HepG2 (cell line): ENCODE data around the gene PSMB1. TPM values are rescaled to one million over a fixed set of nuclear protein-coding genes. Genes with fewer than 3 reads are reported as not detected.
A peak's percentile ranks its signal among the peaks of the same experiment; 100 is the strongest.

ENCODE experiments used
- AHR ChIP-seq: IDR thresholded peaks from 2 replicates; pipeline ENCODE4 v1.6.1; 2018; ENCODE audit warnings: missing genetic modification reagents, missing compliant biosample characterization
- BCLAF1 ChIP-seq: fragments of 450-650 bp; IDR thresholded peaks from 2 replicates; pipeline ENCODE4 v1.6.1; 2017; ENCODE audit warnings: mild to moderate bottlenecking
- DZIP1 ChIP-seq: sonication (generic); formaldehyde crosslinking; IDR thresholded peaks from 2 replicates; pipeline ENCODE4 v1.5.0; 2020; ENCODE audit warnings: mild to moderate bottlenecking, missing genetic modification reagents
- ELF4 ChIP-seq: sonication (generic); formaldehyde crosslinking; IDR thresholded peaks from 2 replicates; pipeline ENCODE4 v1.5.0; 2020; ENCODE audit warnings: missing genetic modification reagents, mild to moderate bottlenecking, moderate library complexity, borderline replicate concordance
- EZH2 ChIP-seq: conservative IDR thresholded peaks from 2 replicates; pipeline ENCODE4 v1.6.1; 2012; ENCODE audit warnings: mild to moderate bottlenecking, low read depth, low read length, moderate library complexity
- GABPB1 ChIP-seq: IDR thresholded peaks from 2 replicates; pipeline ENCODE4 v1.6.1; 2016; ENCODE audit warnings: mild to moderate bottlenecking, missing genetic modification reagents, moderate library complexity, missing compliant biosample characterization
- HCFC1 ChIP-seq: fragments of 150-350 bp; IDR thresholded peaks from 2 replicates; pipeline ENCODE4 v1.6.1; 2014; ENCODE audit warnings: low read depth, low read length
- IRF1 ChIP-seq: sonication (generic); formaldehyde crosslinking; IDR thresholded peaks from 2 replicates; pipeline ENCODE4 v1.4.0; 2020; ENCODE audit warnings: low read depth, mild to moderate bottlenecking, missing genetic modification reagents
- JUN ChIP-seq: sonication (generic); formaldehyde crosslinking; IDR thresholded peaks from 2 replicates; pipeline ENCODE4 v1.4.0; 2020; ENCODE audit warnings: mild to moderate bottlenecking, missing genetic modification reagents
- MEIS1 ChIP-seq: sonication (generic); formaldehyde crosslinking; IDR thresholded peaks from 2 replicates; pipeline ENCODE4 v1.9.0; 2021; ENCODE audit warnings: mild to moderate bottlenecking, missing genetic modification reagents, moderate library complexity, borderline replicate concordance
- PHF8 ChIP-seq: sonication (generic); formaldehyde crosslinking; IDR thresholded peaks from 2 replicates; pipeline ENCODE4 v1.5.0; 2020; ENCODE audit warnings: missing genetic modification reagents
- PRPF4 ChIP-seq: fragments of 200-400 bp; formaldehyde crosslinking; IDR thresholded peaks from 2 replicates; pipeline ENCODE4 v1.6.1; 2016; ENCODE audit warnings: low read length, low read depth; ENCODE audit not compliant: poor library complexity, severe bottlenecking
- REL ChIP-seq: sonication (generic); formaldehyde crosslinking; conservative IDR thresholded peaks from 2 replicates; pipeline ENCODE4 v1.8.0; 2022; ENCODE audit warnings: mild to moderate bottlenecking, missing genetic modification reagents, moderate library complexity
- RFX1 ChIP-seq: fragments of 450-650 bp; IDR thresholded peaks from 2 replicates; pipeline ENCODE4 v1.6.1; 2017
- SNAPC2 ChIP-seq: sonication (generic); formaldehyde crosslinking; IDR thresholded peaks from 2 replicates; pipeline ENCODE4 v1.8.1; 2022; ENCODE audit warnings: mild to moderate bottlenecking, missing genetic modification reagents
- THAP8 ChIP-seq: sonication (generic); formaldehyde crosslinking; IDR thresholded peaks from 2 replicates; pipeline ENCODE4 v1.5.1; 2020; ENCODE audit warnings: missing genetic modification reagents, mild to moderate bottlenecking, borderline replicate concordance
- ZNF333 ChIP-seq: sonication (generic); formaldehyde crosslinking; IDR thresholded peaks from 2 replicates; pipeline ENCODE4 v1.4.0; 2020; ENCODE audit warnings: mild to moderate bottlenecking, missing genetic modification reagents, borderline replicate concordance
- ZNF556 ChIP-seq: sonication (generic); formaldehyde crosslinking; IDR thresholded peaks from 2 replicates; pipeline ENCODE4 v1.4.0; 2020; ENCODE audit warnings: mild to moderate bottlenecking, missing genetic modification reagents, borderline replicate concordance
- ZNF766 ChIP-seq: sonication (generic); formaldehyde crosslinking; IDR thresholded peaks from 2 replicates; pipeline ENCODE4 v1.5.0; 2020; ENCODE audit warnings: missing genetic modification reagents, borderline replicate concordance
- ZNF768 ChIP-seq: sonication (generic); formaldehyde crosslinking; IDR thresholded peaks from 2 replicates; pipeline ENCODE4 v1.4.0; 2020; ENCODE audit warnings: missing genetic modification reagents
- polyA plus RNA-seq, 8 experiments: library from polyadenylated mRNA; depleted of rRNA in 3 of 8; stranded (reverse) in 7 of 8; unstranded in 1 of 8; fragments of >200 nt; fragmentation: Illumina TruSeq in 4 of 8; extraction: Trizol in 4 of 8; gene quantifications; 2 replicates each; pipeline versions ENCODE4 v1.2.1 to v1.2.3, GENCODE V29; 2011 to 2016; ENCODE audit warnings: low read depth in 4 of 8, missing spikeins in 1 of 8, mixed read lengths in 1 of 8; ENCODE audit not compliant: insufficient read depth in 1 of 8
- total RNA-seq, 5 experiments: library from RNA; depleted of rRNA; stranded (reverse); fragments of >200 nt; fragmentation: Illumina TruSeq; extraction: Trizol; gene quantifications; 2 replicates each; pipeline ENCODE4 v1.2.3, GENCODE V29; 2016; ENCODE audit warnings: low read depth in 1 of 5
- TF ChIP-seq, protein P1 (sequence below): sonication (generic); formaldehyde crosslinking; IDR thresholded peaks from 2 replicates; pipeline ENCODE4 v1.8.1; 2023; ENCODE audit warnings: mild to moderate bottlenecking, moderate library complexity, missing genetic modification reagents

PSMB1 gene
- total and polyA plus RNA-seq, 2 of the 13 experiments (the other 11 are each of a cell fraction or from before 2014, with no cell fraction given) = 528 to 592 TPM

GRCh38 chr6:170584181-170584953 lies 31.3 kb upstream of the PSMB1 start, which contains the start of gene PDCD2 (continued):
- TF ChIP-seq HCFC1 (peak; percentile 62; the same call in 1 of the 2 replicates), THAP8 (no peak), MEIS1 (no peak), EZH2 (no peak), REL (CRISPR knock-in tag) (no peak), ZNF768 (CRISPR knock-in tag) (peak; percentile 50; the same call in 1 of the 2 replicates), IRF1 (no peak), BCLAF1 (no peak), RFX1 (no peak), PRPF4 (no peak), GABPB1 (peak; percentile 96), ZNF333 (CRISPR knock-in tag) (no peak), ZNF556 (CRISPR knock-in tag) (peak; percentile 71; the same call in 1 of the 2 replicates), JUN (CRISPR knock-in tag) (no peak), DZIP1 (CRISPR knock-in tag) (peak; percentile 81; the same call in 1 of the 2 replicates), PHF8 (CRISPR knock-in tag) (peak; percentile 95), ZNF766 (CRISPR knock-in tag) (peak; percentile 99), ELF4 (CRISPR knock-in tag) (no peak), AHR (CRISPR knock-in tag) (no peak), SNAPC2 (CRISPR knock-in tag) (peak; percentile 90)
- TF ChIP-seq, protein P1, sequence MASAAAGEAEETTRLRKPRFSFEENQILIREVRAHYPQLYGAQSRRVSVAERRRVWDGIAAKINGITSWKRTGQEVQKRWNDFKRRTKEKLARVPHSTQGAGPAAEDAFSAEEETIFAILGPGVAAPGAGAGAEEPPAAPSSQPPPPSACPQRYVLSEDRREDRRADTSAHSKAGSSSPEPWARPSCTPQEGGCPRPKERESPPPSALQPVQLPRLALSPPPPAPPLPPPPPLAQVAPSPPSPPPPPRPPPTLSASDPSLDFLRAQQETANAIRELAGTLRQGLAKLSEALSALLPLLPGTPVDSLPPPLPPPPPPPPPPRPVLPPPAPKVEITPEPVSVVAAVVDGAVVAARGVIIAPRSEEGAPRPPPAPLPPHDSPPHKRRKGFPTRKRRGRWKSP = no peak; the same call in 1 of the 2 replicates
